Glutamatergic neuron (in vitro differentiated cells): Measurements from ENCODE around the gene HMGN3. TPM values are rescaled to one million over a fixed set of nuclear protein-coding genes. Genes with fewer than 3 reads are reported as not detected.

ENCODE experiments used
- DNase-seq: peaks from one replicate; pipeline ENCODE4 v3.0.0; 2022
- H3K27ac Mint-ChIP-seq: one replicate; pipeline ENCODE4 v1.8.0; 2020; ENCODE audit warnings: mild to moderate bottlenecking, mixed read lengths, inconsistent platforms; ENCODE audit not compliant: unreplicated experiment
- H3K27me3 Mint-ChIP-seq: one replicate; pipeline ENCODE4 v1.8.0; 2020; ENCODE audit warnings: mild to moderate bottlenecking, moderate library complexity, mixed read lengths, inconsistent platforms; ENCODE audit not compliant: unreplicated experiment
- H3K36me3 Mint-ChIP-seq: one replicate; pipeline ENCODE4 v1.8.0; 2020; ENCODE audit warnings: mild to moderate bottlenecking, mixed read lengths, inconsistent platforms; ENCODE audit not compliant: unreplicated experiment
- H3K4me1 Mint-ChIP-seq: one replicate; pipeline ENCODE4 v1.8.0; 2020; ENCODE audit warnings: mild to moderate bottlenecking, low read depth, mixed read lengths, inconsistent platforms; ENCODE audit not compliant: unreplicated experiment
- H3K4me3 Mint-ChIP-seq: one replicate; pipeline ENCODE4 v1.8.0; 2020; ENCODE audit warnings: mild to moderate bottlenecking, mixed read lengths, inconsistent platforms; ENCODE audit not compliant: unreplicated experiment
- H3K9me3 Mint-ChIP-seq: one replicate; pipeline ENCODE4 v1.8.0; 2020; ENCODE audit warnings: mild to moderate bottlenecking, moderate library complexity, mixed read lengths, inconsistent platforms; ENCODE audit not compliant: unreplicated experiment
- total RNA-seq: library from RNA; stranded (reverse); fragmentation: NEBNext Ultra II Directional; extraction: Animal tissue kit (Norgen Biotek cat#: 25700); gene quantifications from one replicate; pipeline ENCODE4 v1.2.1, GENCODE V29; 2021; ENCODE audit not compliant: unreplicated experiment
- TF ChIP-seq, protein P1 (sequence below): fragments of 200-600 bp; sonication (generic); IDR thresholded peaks from one replicate; pipeline ENCODE4 v1.5.0; 2021; ENCODE audit not compliant: partially characterized antibody, unreplicated experiment

HMGN3 gene
- total RNA-seq, 1 donor from 2014 or later, result 43.0 TPM

DNA sequence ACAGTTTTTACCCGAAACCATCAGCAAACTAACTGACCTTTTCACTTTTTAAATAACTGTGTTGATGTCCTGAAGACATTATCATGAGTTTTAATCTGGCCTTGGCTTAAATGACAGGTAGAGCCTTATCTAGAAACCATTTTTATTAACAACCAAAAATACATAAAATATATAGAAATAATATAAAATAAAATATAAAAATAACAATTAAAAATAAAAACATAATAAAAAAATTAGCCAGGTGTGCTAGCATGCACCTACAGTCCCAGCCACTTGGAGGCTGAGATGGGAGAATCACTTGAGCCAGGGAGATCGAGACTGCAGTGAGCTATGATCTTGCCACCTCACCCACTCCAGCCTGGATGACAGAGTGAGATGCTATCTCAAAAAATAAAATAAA lies 21.6 kb downstream of the HMGN3 start:
- H3K4me3 Mint-ChIP-seq, result no peak overlapping the region
- H3K27ac Mint-ChIP-seq, result no peak overlapping the region
- no peaks in the 10 kb centered on the region for H3K9me3 Mint-ChIP-seq
- DNase-seq, result no peak
- peaks cover 19% of the 10 kb centered on the region for H3K4me1 Mint-ChIP-seq
- H3K27me3 Mint-ChIP-seq, result no peaks in the 10 kb centered on the region
- H3K36me3 Mint-ChIP-seq, result no peaks in the 10 kb centered on the region
- TF ChIP-seq, protein P1, sequence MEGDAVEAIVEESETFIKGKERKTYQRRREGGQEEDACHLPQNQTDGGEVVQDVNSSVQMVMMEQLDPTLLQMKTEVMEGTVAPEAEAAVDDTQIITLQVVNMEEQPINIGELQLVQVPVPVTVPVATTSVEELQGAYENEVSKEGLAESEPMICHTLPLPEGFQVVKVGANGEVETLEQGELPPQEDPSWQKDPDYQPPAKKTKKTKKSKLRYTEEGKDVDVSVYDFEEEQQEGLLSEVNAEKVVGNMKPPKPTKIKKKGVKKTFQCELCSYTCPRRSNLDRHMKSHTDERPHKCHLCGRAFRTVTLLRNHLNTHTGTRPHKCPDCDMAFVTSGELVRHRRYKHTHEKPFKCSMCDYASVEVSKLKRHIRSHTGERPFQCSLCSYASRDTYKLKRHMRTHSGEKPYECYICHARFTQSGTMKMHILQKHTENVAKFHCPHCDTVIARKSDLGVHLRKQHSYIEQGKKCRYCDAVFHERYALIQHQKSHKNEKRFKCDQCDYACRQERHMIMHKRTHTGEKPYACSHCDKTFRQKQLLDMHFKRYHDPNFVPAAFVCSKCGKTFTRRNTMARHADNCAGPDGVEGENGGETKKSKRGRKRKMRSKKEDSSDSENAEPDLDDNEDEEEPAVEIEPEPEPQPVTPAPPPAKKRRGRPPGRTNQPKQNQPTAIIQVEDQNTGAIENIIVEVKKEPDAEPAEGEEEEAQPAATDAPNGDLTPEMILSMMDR, result no peak

DNA sequence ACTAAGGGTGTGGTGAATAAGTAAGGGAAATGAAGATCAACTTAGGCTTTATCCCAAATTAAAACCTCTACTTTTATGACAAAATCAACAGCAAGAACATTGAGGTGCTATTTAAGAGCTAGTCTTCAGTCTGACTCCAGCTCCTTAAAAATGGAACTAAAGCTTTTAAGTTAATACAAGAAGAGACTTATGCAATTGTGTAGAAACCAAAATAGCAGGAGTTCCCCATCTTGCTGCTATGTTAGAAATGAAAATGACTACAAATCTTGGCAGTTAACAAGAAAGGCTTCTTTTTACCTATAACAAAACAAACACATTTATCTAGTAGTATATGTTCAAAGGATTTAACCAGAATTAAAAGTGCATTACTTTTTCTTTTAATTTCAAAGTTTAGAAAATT lies 25.7 kb downstream of the HMGN3 start:
- H3K36me3 Mint-ChIP-seq, result peaks cover 13% of the 10 kb centered on the region
- no peak overlapping the region for H3K4me3 Mint-ChIP-seq

GRCh38 chr6:79203753-79204253 lies 30.7 kb downstream of the HMGN3 start:
- H3K36me3 Mint-ChIP-seq, result peaks cover 13% of the 10 kb centered on the region
- no peak overlapping the region for H3K27ac Mint-ChIP-seq
- DNase-seq, result no peak

More for the DNA sequence above, 25.7 kb downstream of the HMGN3 start:
- Mint-ChIP-seq H3K4me1 (peaks cover 23% of the 10 kb centered on the region), H3K27ac (no peak overlapping the region), H3K9me3 (no peaks in the 10 kb centered on the region), H3K27me3 (no peaks in the 10 kb centered on the region)
- TF ChIP-seq, protein P1, result no peak
- no peak for DNase-seq

DNA sequence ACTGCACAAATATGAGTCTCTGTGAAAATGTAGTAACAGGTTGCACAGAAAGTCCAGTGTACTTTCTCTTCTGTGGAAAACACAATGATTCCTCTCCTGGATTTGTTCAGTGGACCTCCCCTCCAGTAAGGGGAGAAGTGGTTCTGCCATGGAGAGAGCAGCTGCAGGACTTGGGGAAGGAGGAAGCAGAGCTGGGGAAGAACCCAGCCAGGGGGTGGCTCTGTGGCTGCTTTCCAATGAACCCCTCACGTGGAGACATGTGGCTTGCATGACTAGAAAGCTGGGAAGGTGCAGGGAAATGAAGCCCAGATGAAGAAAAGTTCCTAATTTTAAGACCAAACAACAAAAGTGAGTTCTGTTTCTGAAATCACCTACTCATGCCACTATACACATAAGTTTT lies 31.9 kb downstream of the HMGN3 start:
- Mint-ChIP-seq H3K9me3 (no peaks in the 10 kb centered on the region), H3K27ac (no peak overlapping the region), H3K27me3 (peaks cover 1% of the 10 kb centered on the region), H3K4me1 (peaks cover 11% of the 10 kb centered on the region), H3K36me3 (peaks cover 13% of the 10 kb centered on the region), H3K4me3 (no peak overlapping the region)
- TF ChIP-seq, protein P1, result no peak
- DNase-seq, result no peak

More at GRCh38 chr6:79203753-79204253, 30.7 kb downstream of the HMGN3 start:
- TF ChIP-seq, protein P1, result no peak
- peaks cover 11% of the 10 kb centered on the region for H3K4me1 Mint-ChIP-seq
- no peaks in the 10 kb centered on the region for H3K9me3 Mint-ChIP-seq
- H3K27me3 Mint-ChIP-seq, result no peaks in the 10 kb centered on the region
- H3K4me3 Mint-ChIP-seq, result no peak overlapping the region

GRCh38 chr6:79201983-79202382 lies 32.5 kb downstream of the HMGN3 start:
- Mint-ChIP-seq H3K4me1 (peaks cover 11% of the 10 kb centered on the region), H3K36me3 (peaks cover 13% of the 10 kb centered on the region), H3K27ac (no peak overlapping the region), H3K27me3 (peaks cover 2% of the 10 kb centered on the region), H3K4me3 (no peak overlapping the region), H3K9me3 (no peaks in the 10 kb centered on the region)
- TF ChIP-seq, protein P1, result no peak
- DNase-seq, result no peak
